ENCODE measurements around the gene PDXP. TPM values are rescaled to one million over a fixed set of nuclear protein-coding genes. Genes with fewer than 3 reads are reported as not detected.
A peak's percentile ranks its signal among the peaks of the same experiment; 100 is the strongest.

PDXP gene
- total and polyA plus RNA-seq, 7 donors = 9.0 to 37.9 (median 12.9) TPM

DNA sequence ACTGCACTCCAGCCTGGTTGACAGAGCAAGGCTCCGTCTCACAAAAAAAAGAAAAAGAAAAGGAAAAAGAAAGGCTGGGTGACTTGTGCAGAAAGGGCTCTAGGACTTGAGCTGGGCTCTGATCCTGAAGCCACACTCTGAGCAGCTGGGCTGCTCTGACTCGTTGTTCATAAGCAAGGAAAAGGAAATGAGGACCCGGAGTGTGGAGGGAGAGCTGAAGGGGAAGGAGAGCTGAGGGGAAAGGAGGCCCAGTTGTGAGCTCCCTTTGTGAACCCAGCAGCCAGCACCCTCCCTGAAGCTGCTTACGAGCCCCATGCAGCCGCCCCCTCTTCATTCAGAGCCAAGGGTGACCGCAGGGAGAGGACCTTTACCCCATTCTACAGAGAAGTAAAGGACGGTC lies 31.4 kb upstream of the PDXP start:
- H3K36me3 ChIP-seq (ENCODE audit: insufficient read depth in 1 of 2, low read depth in 1 of 2) = peaks cover 0 to 76% of the 10 kb centered on the region in 2 donors
- intact Hi-C loops (cut with DNase I) = no loop called here
- no peak for TF ChIP-seq CTCF (IDR thresholded peaks at IDR 0.05)
- H3K4me3 ChIP-seq = no peak overlapping the region
- peak overlapping the region; percentile 74 for H3K27ac ChIP-seq
- H3K9me3 ChIP-seq = no peaks in the 10 kb centered on the region
- 68 to 85% (median 72%) methylated on average over 6 to 7 of the region's 7 CpGs for WGBS, 3 donors
- no peak for ATAC-seq
- no peak for DNase-seq
- no peaks in the 10 kb centered on the region for H3K27me3 ChIP-seq (ENCODE audit: insufficient read depth in 3 of 3, low read length in 2 of 3)
- peaks cover 24% of the 10 kb centered on the region for H3K4me1 ChIP-seq

- H3K4me3 ChIP-seq = no peak overlapping the region
- peaks cover 24% of the 10 kb centered on the region for H3K4me1 ChIP-seq
- no peak for TF ChIP-seq CTCF (IDR thresholded peaks at IDR 0.05)
- H3K27me3 ChIP-seq (ENCODE audit: insufficient read depth in 3 of 3, low read length in 2 of 3) = no peaks in the 10 kb centered on the region
- H3K9me3 ChIP-seq = no peaks in the 10 kb centered on the region
- 80 to 86% (median 84%) methylated on average over 6 of the region's 6 CpGs for WGBS, 3 donors
- H3K36me3 ChIP-seq (ENCODE audit: insufficient read depth in 1 of 2, low read depth in 1 of 2) = peaks cover 0 to 77% of the 10 kb centered on the region in 2 donors
- intact Hi-C loops (cut with DNase I) = no loop called here
- H3K27ac ChIP-seq = peak overlapping the region; percentile 74
- ATAC-seq (no peak), DNase-seq (no peak)
These were observed 31.0 kb upstream of the PDXP start for GRCh38 chr22:37627545-37627944.

DNA sequence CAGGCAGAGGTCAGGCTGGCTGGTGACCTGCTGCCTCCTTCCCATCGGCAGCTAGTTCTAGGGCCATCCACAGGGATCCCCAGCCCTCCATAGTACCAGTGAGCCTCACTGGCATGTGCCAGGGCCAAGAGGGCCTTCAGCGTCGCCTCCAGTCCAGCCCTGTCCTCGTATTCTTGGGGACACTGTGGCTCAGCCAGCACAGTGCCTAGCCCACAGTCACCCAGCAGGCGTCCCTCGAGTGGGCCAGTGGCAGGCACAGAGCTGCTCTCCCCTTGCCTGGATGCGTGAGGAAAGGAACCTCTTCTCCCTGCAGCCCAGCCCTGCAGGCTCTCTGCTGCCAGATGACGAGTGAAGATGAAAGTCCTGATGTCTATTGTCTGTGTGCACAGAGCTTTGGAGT lies 29.7 kb upstream of the PDXP start:
- Histone ChIP-seq H3K4me1 (peaks cover 34% of the 10 kb centered on the region), H3K27me3 (ENCODE audit: insufficient read depth in 3 of 3, low read length in 2 of 3) (no peaks in the 10 kb centered on the region), H3K36me3 (ENCODE audit: insufficient read depth in 1 of 2, low read depth in 1 of 2) (peaks cover 0 to 71% of the 10 kb centered on the region in 2 donors), H3K27ac (no peak overlapping the region), H3K9me3 (no peaks in the 10 kb centered on the region), H3K4me3 (no peak overlapping the region)
- DNase-seq (no peak), ATAC-seq (no peak)
- TF ChIP-seq CTCF (IDR thresholded peaks at IDR 0.05) = no peak
- intact Hi-C loops (cut with DNase I) = no loop called here
- WGBS, 3 donors = 90 to 94% (median 91%) methylated on average over 8 of the region's 8 CpGs

GRCh38 chr22:37629928-37630327 lies 28.6 kb upstream of the PDXP start:
- no peak for TF ChIP-seq CTCF (IDR thresholded peaks at IDR 0.05)
- DNase-seq (no peak), ATAC-seq (no peak)
- H3K9me3 ChIP-seq = no peaks in the 10 kb centered on the region
- no peaks in the 10 kb centered on the region for H3K27me3 ChIP-seq (ENCODE audit: insufficient read depth in 3 of 3, low read length in 2 of 3)
- no peak overlapping the region for H3K4me3 ChIP-seq
- no peak overlapping the region for H3K27ac ChIP-seq
- peaks cover 0 to 60% of the 10 kb centered on the region in 2 donors for H3K36me3 ChIP-seq (ENCODE audit: insufficient read depth in 1 of 2, low read depth in 1 of 2)
- intact Hi-C loops (cut with DNase I) = no loop called here
- WGBS, 3 donors = 84 to 87% (median 85%) methylated on average over 10 of the region's 10 CpGs
- peaks cover 44% of the 10 kb centered on the region for H3K4me1 ChIP-seq

- WGBS, 3 donors = 92 to 93% (median 92%) methylated on average over 9 of the region's 9 CpGs
- Histone ChIP-seq H3K27me3 (ENCODE audit: insufficient read depth in 3 of 3, low read length in 2 of 3) (no peaks in the 10 kb centered on the region), H3K4me1 (peaks cover 38% of the 10 kb centered on the region), H3K36me3 (ENCODE audit: insufficient read depth in 1 of 2, low read depth in 1 of 2) (peaks cover 0 to 56% of the 10 kb centered on the region in 2 donors), H3K27ac (no peak overlapping the region), H3K9me3 (no peaks in the 10 kb centered on the region), H3K4me3 (no peak overlapping the region)
- no peak for DNase-seq
- intact Hi-C loops (cut with DNase I) = no loop called here
- TF ChIP-seq CTCF (IDR thresholded peaks at IDR 0.05) = no peak
- no peak for ATAC-seq
These were observed 27.6 kb upstream of the PDXP start for GRCh38 chr22:37630839-37631435.
